Epithelial cell of esophagus (primary cell): ENCODE measurements around the gene PER2.

Source experiments
- DNase-seq: peaks from one replicate; pipeline ENCODE4 v3.0.0; 2010; ENCODE audit warnings: low read depth
- H3K4me3 ChIP-seq: 2 replicates; pipeline ENCODE4 v1.5.1; 2011; ENCODE audit warnings: mild to moderate bottlenecking, low read length, control low read depth
- CTCF ChIP-seq: IDR thresholded peaks from 2 replicates; pipeline ENCODE4 v1.5.1; 2011; ENCODE audit warnings: low read depth, mild to moderate bottlenecking, low read length, control low read depth, inconsistent platforms; ENCODE audit not compliant: insufficient read depth; ENCODE audit errors: missing control alignments

The PER2 gene

GRCh38 chr2:238290715-238291549 is 2.5 kb upstream of the PER2 start:
- no peak overlapping the region for H3K4me3 ChIP-seq
- no peak for TF ChIP-seq CTCF
- no peak for DNase-seq

- TF ChIP-seq CTCF: no peak
- DNase-seq: peak; percentile 100
- peak overlapping the region; percentile 69 for H3K4me3 ChIP-seq
These were observed 1.7 kb upstream of the PER2 start for GRCh38 chr2:238290091-238290509.

- no peak for DNase-seq
- peak overlapping the region; percentile 69 for H3K4me3 ChIP-seq
- TF ChIP-seq CTCF: no peak
These were observed 1.2 kb upstream of the PER2 start for GRCh38 chr2:238289574-238289973.

GRCh38 chr2:238288650-238289573 is 502 bp upstream of the PER2 start:
- H3K4me3 ChIP-seq: peak overlapping the region; percentile 93
- TF ChIP-seq CTCF: no peak
- DNase-seq: peak; percentile 98

- H3K4me3 ChIP-seq: peak overlapping the region; percentile 93
These were observed 1.2 kb downstream of the PER2 start for GRCh38 chr2:238286987-238287736.

More at GRCh38 chr2:238286987-238287736, 1.2 kb downstream of the PER2 start:
- no peak for TF ChIP-seq CTCF
- no peak for DNase-seq
